HEK293 (cell line): Measurements from ENCODE around the gene GNAQ.

ENCODE experiments used
- CTCF ChIA-PET: fragments of 350-600 bp; formaldehyde crosslinking; extraction: SDS; loops from one replicate; lab custom pipeline; 2021; ENCODE audit warnings: antibody characterized with exemption; lab: Yijun Ruan, JAX
- POLR2A ChIA-PET: fragments of 300-600 bp; formaldehyde crosslinking; extraction: SDS; loops from one replicate; lab custom pipeline; 2020; ENCODE audit warnings: antibody characterized with exemption, inconsistent platforms; lab: Yijun Ruan, JAX
- H3K27ac ChIP-seq: fragments of 200-500 bp; sonication (Bioruptor generic); 2 replicates; pipeline ENCODE4 v1.5.1; 2014; ENCODE audit warnings: low read depth, low read length, control low read depth, inconsistent platforms; ENCODE audit errors: extremely low read depth
- H3K36me3 ChIP-seq, 2 experiments: fragments of 200-500 bp in 1 of 2; sonication (Bioruptor generic) in 1 of 2; 1 replicate in 1 of 2; 2 replicates in 1 of 2; pipeline ENCODE4 v1.5.1; 2014 to 2017; ENCODE audit warnings: inconsistent platforms in 2 of 2, low read length in 2 of 2; ENCODE audit not compliant: control insufficient read depth in 2 of 2, insufficient read depth in 1 of 2
- H3K4me1 ChIP-seq: fragments of 200-500 bp; sonication (Bioruptor generic); 2 replicates; pipeline ENCODE4 v1.5.1; 2014; ENCODE audit warnings: mild to moderate bottlenecking, low read length, inconsistent platforms; ENCODE audit not compliant: control insufficient read depth, insufficient read depth
- H3K4me3 ChIP-seq: 2 replicates; pipeline ENCODE4 v1.5.1; 2011; ENCODE audit warnings: low read depth, mild to moderate bottlenecking, control low read depth, low read length, moderate library complexity
- H3K9me3 ChIP-seq: fragments of 200-500 bp; sonication (Bioruptor generic); 2 replicates; pipeline ENCODE4 v1.5.1; 2014; ENCODE audit warnings: low read depth, low read length, inconsistent platforms; ENCODE audit not compliant: control insufficient read depth, insufficient read depth
- BCL11B ChIP-seq: fragments of 450-650 bp; formaldehyde crosslinking; IDR thresholded peaks from 2 replicates; pipeline ENCODE4 v1.5.1; 2016; ENCODE audit warnings: low read depth, missing biosample characterization, missing genetic modification characterization
- HOXA7 ChIP-seq: sonication (generic); formaldehyde crosslinking; IDR thresholded peaks from 2 replicates; pipeline ENCODE4 v1.8.1; 2022; ENCODE audit warnings: missing genetic modification reagents, borderline replicate concordance
- REPIN1 ChIP-seq: fragments of 450-650 bp; formaldehyde crosslinking; IDR thresholded peaks from 2 replicates; pipeline ENCODE4 v1.5.1; 2017; ENCODE audit warnings: missing biosample characterization, missing genetic modification characterization, low read depth
- TCF7L2 ChIP-seq: IDR thresholded peaks from 2 replicates; pipeline ENCODE4 v1.6.1; 2011; ENCODE audit warnings: low read depth, mild to moderate bottlenecking, inconsistent platforms, low read length, moderate library complexity, borderline replicate concordance
- TSHZ1 ChIP-seq: fragments of 450-650 bp; formaldehyde crosslinking; IDR thresholded peaks from 2 replicates; pipeline ENCODE4 v1.5.1; 2016; ENCODE audit warnings: missing biosample characterization, missing genetic modification characterization, borderline replicate concordance
- ZBTB1 ChIP-seq: fragments of 450-650 bp; formaldehyde crosslinking; IDR thresholded peaks from 2 replicates; pipeline ENCODE4 v1.5.1; 2016; ENCODE audit warnings: missing biosample characterization, missing genetic modification characterization
- ZFP41 ChIP-seq: fragments of 450-650 bp; formaldehyde crosslinking; IDR thresholded peaks from 2 replicates; pipeline ENCODE4 v1.5.1; 2016; ENCODE audit warnings: missing biosample characterization, missing genetic modification characterization, borderline replicate concordance
- ZNF174 ChIP-seq: fragments of 450-650 bp; formaldehyde crosslinking; IDR thresholded peaks from 2 replicates; pipeline ENCODE4 v1.5.0; 2017; ENCODE audit warnings: missing biosample characterization, mild to moderate bottlenecking, missing genetic modification characterization
- ZNF2 ChIP-seq: fragments of 450-650 bp; formaldehyde crosslinking; IDR thresholded peaks from 2 replicates; pipeline ENCODE4 v1.5.1; 2016; ENCODE audit warnings: missing biosample characterization, missing genetic modification characterization
- ZNF26 ChIP-seq: fragments of 450-650 bp; formaldehyde crosslinking; IDR thresholded peaks from 2 replicates; pipeline ENCODE4 v1.5.1; 2016; ENCODE audit warnings: missing biosample characterization, missing genetic modification characterization
- ZNF280D ChIP-seq: fragments of 450-650 bp; formaldehyde crosslinking; IDR thresholded peaks from 2 replicates; pipeline ENCODE4 v1.5.1; 2016; ENCODE audit warnings: missing biosample characterization, missing genetic modification characterization
- ZNF354C ChIP-seq: fragments of 450-650 bp; formaldehyde crosslinking; IDR thresholded peaks from 2 replicates; pipeline ENCODE4 v1.5.1; 2016; ENCODE audit warnings: missing biosample characterization, missing genetic modification characterization, low read depth, borderline replicate concordance
- ZNF571 ChIP-seq: fragments of 450-650 bp; formaldehyde crosslinking; IDR thresholded peaks from 2 replicates; pipeline ENCODE4 v1.5.0; 2017; ENCODE audit warnings: missing biosample characterization, missing genetic modification characterization
- ZNF596 ChIP-seq: fragments of 450-650 bp; IDR thresholded peaks from 2 replicates; pipeline ENCODE4 v1.5.0; 2018; ENCODE audit warnings: missing biosample characterization, mild to moderate bottlenecking, missing genetic modification characterization, moderate library complexity
- ZNF658 ChIP-seq: fragments of 450-650 bp; formaldehyde crosslinking; IDR thresholded peaks from 2 replicates; pipeline ENCODE4; 2016; ENCODE audit warnings: missing biosample characterization, missing genetic modification characterization
- ZNF837 ChIP-seq: fragments of 450-650 bp; formaldehyde crosslinking; IDR thresholded peaks from 2 replicates; pipeline ENCODE4 v1.5.1; 2016; ENCODE audit warnings: missing biosample characterization, missing genetic modification characterization

GNAQ gene

GRCh38 chr9:77756449-77756848 is 275.2 kb downstream of the GNAQ start:
- Histone ChIP-seq H3K27ac (no peak overlapping the region), H3K36me3 (no peaks in the 10 kb centered on the region), H3K9me3 (no peaks in the 10 kb centered on the region), H3K4me3 (no peak overlapping the region), H3K4me1 (no peaks in the 10 kb centered on the region)
- ChIA-PET CTCF (interaction anchor here (1.1 to 2.4 kb wide), 2 partner anchors 300 to 323 kb away, joined by 5 to 9 read pairs; no protein-coding TSS in a partner anchor), POLR2A (no interaction called here)
- no peak for TF ChIP-seq ZNF354C (tag by site-specific recombination)
- TF ChIP-seq ZNF837: no peak
- TF ChIP-seq ZNF571 (tag by site-specific recombination): no peak
- no peak for TF ChIP-seq ZNF280D
- no peak for TF ChIP-seq BCL11B (tag by site-specific recombination)
- no peak for TF ChIP-seq ZNF596 (tag by site-specific recombination)
- TF ChIP-seq HOXA7: no peak
- TF ChIP-seq ZNF2 (tag by site-specific recombination): no peak
- no peak for TF ChIP-seq ZNF174 (tag by site-specific recombination)
- TF ChIP-seq ZFP41: no peak
- no peak for TF ChIP-seq TSHZ1 (tag by site-specific recombination)
- TF ChIP-seq ZNF26 (tag by site-specific recombination): no peak
- TF ChIP-seq, all 188 proteins: peak for 0

- Histone ChIP-seq H3K4me1 (no peaks in the 10 kb centered on the region), H3K36me3 (no peaks in the 10 kb centered on the region), H3K27ac (no peak overlapping the region), H3K9me3 (no peaks in the 10 kb centered on the region), H3K4me3 (no peak overlapping the region)
- TF ChIP-seq REPIN1 (tag by site-specific recombination): no peak
- CTCF ChIA-PET: interaction anchor here (0.6 to 4.2 kb wide), 3 partner anchors 11 to 368 kb away, joined by 3 to 21 read pairs (median 3); no protein-coding TSS in a partner anchor
- POLR2A ChIA-PET: no interaction called here
These were observed 278.4 kb downstream of the GNAQ start for GRCh38 chr9:77753180-77753579.

GRCh38 chr9:77752554-77752953 is 279.1 kb downstream of the GNAQ start:
- CTCF ChIA-PET: interaction anchor here (0.5 to 4.2 kb wide), 11 partner anchors 12 to 586 kb away, joined by 3 to 33 read pairs (median 4); no protein-coding TSS in a partner anchor
- POLR2A ChIA-PET: no interaction called here
- no peaks in the 10 kb centered on the region for H3K4me1 ChIP-seq
- no peak for TF ChIP-seq TCF7L2
- TF ChIP-seq ZNF658 (tag by site-specific recombination): no peak
- no peak for TF ChIP-seq ZBTB1 (tag by site-specific recombination)
- H3K4me3 ChIP-seq: no peak overlapping the region
- no peak overlapping the region for H3K27ac ChIP-seq
- H3K36me3 ChIP-seq: no peaks in the 10 kb centered on the region
- no peaks in the 10 kb centered on the region for H3K9me3 ChIP-seq
